NCI-H1048 (cell line): ENCODE results near the gene HMGCR.

Experiments
- DNase-seq: peaks from one replicate; lab custom pipeline; 2025; lab: John Stamatoyannopoulos, UW

The HMGCR gene

GRCh38 chr5:75381456-75381855, 44.4 kb downstream of the HMGCR start:
- no peak for DNase-seq

GRCh38 chr5:75384218-75384617, 47.2 kb downstream of the HMGCR start:
- DNase-seq = no peak

GRCh38 chr5:75387806-75388205, 50.8 kb downstream of the HMGCR start:
- DNase-seq = no peak

GRCh38 chr5:75389430-75389829, 52.4 kb downstream of the HMGCR start:
- DNase-seq = no peak

- DNase-seq = no peak
These were observed 58.3 kb downstream of the HMGCR start for GRCh38 chr5:75395277-75395676.

GRCh38 chr5:75405296-75405695, 68.3 kb downstream of the HMGCR start:
- DNase-seq = no peak
